Upper lobe of left lung (tissue), 4 donors: ENCODE results near the gene EPHB1.

Source experiments
- CTCF ChIP-seq, 6 experiments: fragments of 450-650 bp in 4 of 6; fragments of 200-600 bp in 2 of 6; sonication (generic) in 2 of 6; IDR thresholded peaks; one replicate each; pipeline ENCODE4 v1.5.1; 2016 to 2019; ENCODE audit warnings: antibody characterized with exemption in 6 of 6
- EP300 ChIP-seq, 4 donors: sonication (generic); formaldehyde crosslinking; IDR thresholded peaks; one replicate each; pipeline ENCODE4 v1.5.1; 2017; ENCODE audit warnings: antibody characterized with exemption in 4 of 4, control low read depth in 2 of 4
- POLR2AphosphoS5 ChIP-seq, 2 donors: sonication (generic); formaldehyde crosslinking; IDR thresholded peaks; one replicate each; pipeline ENCODE4 v1.5.1; 2017; ENCODE audit warnings: antibody characterized with exemption in 2 of 2

GRCh38 chr3:134749174-134749573, 45.9 kb upstream of the EPHB1 start:
- TF ChIP-seq CTCF (IDR thresholded peaks at IDR 0.05) (no peak), EP300 (IDR thresholded peaks at IDR 0.05) (no peak), POLR2AphosphoS5 (IDR thresholded peaks at IDR 0.05) (no peak)
